GM18868 (cell line): ENCODE measurements around the gene SAYSD1.
"Not testable (repeated sequence)": the region's sequence is repeated elsewhere in the genome, so short reads cannot be mapped to it uniquely, and the experiment has no call there.

Experiments used
- ATAC-seq: cut with Tn5 transposase; IDR thresholded peaks from one replicate; pipeline ENCODE4 v1.9.1; 2021; ENCODE audit warnings: mild to moderate bottlenecking, moderate library complexity; ENCODE audit not compliant: unreplicated experiment

The SAYSD1 gene

DNA sequence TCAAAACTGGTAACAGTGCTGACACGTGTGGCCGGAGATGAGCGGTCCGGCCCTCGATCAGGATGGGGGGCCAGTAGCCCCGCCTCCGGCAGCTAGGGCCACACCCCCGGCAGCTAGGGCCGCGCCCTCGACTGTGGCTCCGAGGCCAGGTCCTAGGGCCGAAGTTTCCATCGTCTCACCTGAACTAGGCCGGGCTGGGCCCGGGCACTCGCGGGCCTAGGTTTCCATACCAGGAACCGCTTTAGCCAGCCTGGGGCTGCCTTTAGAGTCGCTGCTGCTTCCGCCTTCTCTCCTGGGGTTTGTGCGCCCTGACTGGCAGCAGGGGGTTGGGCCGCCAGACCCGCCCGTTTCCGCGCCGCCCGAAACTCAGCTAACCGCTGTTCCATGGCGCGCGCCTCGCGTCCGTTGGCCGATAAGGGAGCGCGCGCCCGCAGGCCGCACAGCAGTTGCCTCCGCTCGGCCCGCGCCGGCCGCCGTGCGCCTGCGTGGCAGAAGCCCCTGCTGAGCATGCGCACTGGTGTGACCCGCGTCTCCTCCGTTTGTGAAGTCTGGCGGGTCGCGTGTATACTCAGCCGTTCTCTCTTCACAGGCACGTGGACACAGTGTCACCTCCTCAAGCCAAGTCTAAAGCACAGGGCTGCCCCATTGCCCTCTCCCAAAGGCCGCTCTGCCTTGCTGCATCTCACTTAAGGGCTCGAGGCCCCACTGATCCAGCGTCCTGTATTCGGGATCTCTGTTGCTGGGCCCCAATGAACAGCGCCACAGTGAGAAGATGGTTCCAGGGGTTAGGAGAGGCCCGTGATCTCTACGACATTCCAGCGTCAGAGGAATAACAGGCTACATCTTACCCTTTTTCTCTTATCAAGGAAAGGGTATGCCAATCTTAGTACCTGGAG lies at the start of gene SAYSD1:
SAYSD1 (minus strand) TSS at position 483 of the 896 bp plus-strand sequence; CDS start at position 386, 97 bp downstream.
- peak; percentile 93 for ATAC-seq

- ATAC-seq, result no peak
Observed at GRCh38 chr6:39157511-39157910, 42.5 kb upstream of the SAYSD1 start.

GRCh38 chr6:39156801-39157200 lies 41.8 kb upstream of the SAYSD1 start:
- ATAC-seq, result no peak

GRCh38 chr6:39154705-39155104 lies 39.7 kb upstream of the SAYSD1 start:
- no peak for ATAC-seq

GRCh38 chr6:39153766-39154397 lies 38.9 kb upstream of the SAYSD1 start:
- no peak for ATAC-seq

- no peak for ATAC-seq
Observed at GRCh38 chr6:39152262-39152661, 37.3 kb upstream of the SAYSD1 start.

- no peak for ATAC-seq
Observed at GRCh38 chr6:39151211-39151610, 36.2 kb upstream of the SAYSD1 start.

DNA sequence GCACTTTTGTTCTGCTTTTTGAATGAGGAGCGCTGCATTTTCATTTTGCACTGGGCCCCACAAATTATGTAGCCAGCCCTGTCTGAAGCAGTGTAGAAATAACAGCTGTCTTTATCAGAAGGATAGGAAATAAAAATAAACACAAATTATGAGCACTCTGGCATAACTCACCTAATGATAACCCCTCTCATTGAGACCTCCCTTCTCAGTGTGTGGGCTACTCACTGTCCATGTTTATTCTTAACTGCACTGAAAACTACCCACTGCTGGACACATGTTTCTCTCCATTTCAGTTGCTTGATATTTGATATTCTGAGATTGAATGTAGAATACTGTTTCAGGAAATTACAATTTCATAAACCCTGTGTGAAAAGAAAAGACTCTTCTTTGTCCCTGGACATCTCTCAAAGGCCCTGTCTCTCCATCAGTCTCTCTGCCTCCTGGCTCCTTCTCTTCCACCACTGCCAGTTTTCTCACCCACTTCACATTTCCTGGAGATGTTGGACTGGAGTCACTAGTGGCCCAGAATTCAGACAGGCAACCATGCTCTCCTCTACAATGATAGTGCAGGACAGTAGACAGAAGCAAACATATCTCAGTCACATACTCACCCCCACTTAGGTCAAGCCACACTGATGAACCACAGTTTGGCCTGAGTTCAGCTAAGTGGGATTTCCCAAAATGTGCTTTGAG lies 29.6 kb upstream of the SAYSD1 start:
- ATAC-seq, result no peak

- ATAC-seq, result no peak
Observed at GRCh38 chr6:39143238-39143930, 28.4 kb upstream of the SAYSD1 start.

DNA sequence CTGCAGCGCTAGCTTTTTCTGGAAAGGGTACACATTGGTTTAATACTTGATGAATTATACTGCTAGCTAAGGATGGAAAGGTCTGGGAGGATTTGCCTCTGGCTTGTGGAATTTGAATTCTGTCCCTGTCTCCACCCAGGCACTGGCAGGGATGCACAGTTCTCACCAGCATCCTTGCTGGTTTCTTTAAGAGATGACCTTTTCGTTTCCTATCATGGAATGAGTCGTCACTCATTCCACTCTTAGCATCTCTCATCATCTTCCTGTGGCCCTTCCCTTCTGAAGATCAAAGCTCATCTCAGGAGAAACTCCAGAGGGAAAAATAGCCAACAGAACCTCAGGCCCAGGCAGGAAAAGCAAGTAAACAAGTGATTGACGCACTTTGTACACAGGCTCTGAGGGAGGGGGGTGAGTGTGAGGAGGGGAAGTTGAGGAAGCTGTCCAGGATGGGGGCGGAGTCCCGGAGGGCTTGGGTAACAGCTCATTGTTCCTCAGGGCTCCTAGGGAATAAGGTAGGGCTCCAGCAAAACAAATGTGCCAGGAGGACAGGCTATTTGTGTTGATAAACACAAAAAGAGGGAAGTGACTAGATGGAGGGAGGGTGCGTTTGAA lies 25.7 kb upstream of the SAYSD1 start:
- ATAC-seq, result no peak

DNA sequence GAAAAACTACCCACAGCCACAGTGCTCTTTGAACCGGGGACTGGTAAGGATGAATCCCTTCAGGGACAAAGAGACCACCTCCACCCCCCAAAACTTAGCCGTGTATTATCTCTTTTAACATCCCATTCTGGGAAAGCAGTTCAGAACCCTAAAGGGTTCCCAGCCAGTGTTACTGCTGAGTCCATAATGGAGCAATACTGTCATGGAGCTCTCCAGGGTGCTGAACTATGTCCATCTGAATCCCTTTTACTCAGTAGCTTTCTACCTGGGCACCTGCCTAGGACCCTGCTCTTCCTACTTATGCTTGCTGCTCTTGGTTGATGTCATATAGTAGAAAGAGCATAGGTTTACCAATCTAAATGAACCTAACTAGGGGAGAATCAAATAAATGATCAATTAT lies 22.3 kb upstream of the SAYSD1 start:
- ATAC-seq, result no peak

DNA sequence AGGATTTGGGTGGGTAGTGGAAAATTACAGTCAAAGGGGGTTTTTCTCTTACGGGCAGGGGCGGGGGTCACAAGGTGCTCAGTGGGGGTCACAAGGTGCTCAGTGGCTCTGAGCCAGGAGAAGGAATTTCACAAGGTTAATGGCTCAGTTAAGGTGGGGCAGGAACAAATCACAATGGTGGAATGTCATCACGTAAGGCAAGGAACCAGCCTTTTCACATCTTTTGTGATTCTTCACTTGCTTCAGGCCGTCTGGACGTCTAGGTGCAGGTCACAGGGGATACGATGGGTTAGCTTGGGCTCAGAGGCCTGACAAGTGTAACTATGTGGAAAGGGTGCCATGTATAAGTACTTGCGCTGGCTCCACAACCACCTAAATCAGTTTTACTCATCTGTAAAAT lies 21.2 kb upstream of the SAYSD1 start:
- not testable (repeated sequence) for ATAC-seq

- not testable (repeated sequence) for ATAC-seq
Observed at GRCh38 chr6:39134761-39135160, 19.8 kb upstream of the SAYSD1 start.

GRCh38 chr6:39130691-39131090 lies 15.7 kb upstream of the SAYSD1 start:
- ATAC-seq, result no peak

- no peak for ATAC-seq
Observed at GRCh38 chr6:39128832-39129231, 13.8 kb upstream of the SAYSD1 start.

GRCh38 chr6:39128106-39128505 lies 13.1 kb upstream of the SAYSD1 start:
- no peak for ATAC-seq

- ATAC-seq, result no peak
Observed at GRCh38 chr6:39124114-39124513, 9.1 kb upstream of the SAYSD1 start.

- no peak for ATAC-seq
Observed at GRCh38 chr6:39118921-39119320, 3.9 kb upstream of the SAYSD1 start.

- ATAC-seq, result peak; percentile 15
Observed at GRCh38 chr6:39114388-39114703, 640 bp downstream of the SAYSD1 start.

DNA sequence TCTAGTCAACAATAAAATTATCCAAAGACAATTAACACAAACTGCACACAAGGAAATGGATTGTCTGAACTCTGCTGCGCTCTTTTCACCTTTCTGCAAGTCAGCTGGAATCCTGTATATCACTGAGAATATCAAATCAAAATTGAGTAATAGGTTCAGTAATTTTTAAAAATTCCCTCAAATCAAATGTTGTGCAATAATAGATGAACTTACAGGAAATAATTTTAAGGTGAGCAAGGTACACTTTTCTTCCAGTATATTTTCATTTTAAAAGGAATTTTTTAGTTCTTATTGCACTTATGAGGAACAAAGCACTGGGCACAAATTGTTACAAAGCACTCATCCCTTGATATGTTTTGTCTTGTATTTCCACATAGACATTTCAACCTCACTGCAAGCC lies 1.2 kb downstream of the SAYSD1 start:
- no peak for ATAC-seq

GRCh38 chr6:39111280-39111679 lies 3.7 kb downstream of the SAYSD1 start:
- ATAC-seq, result no peak
